HFF-Myc (cell line): ENCODE measurements around the gene LDLRAP1.

Source experiments
- DNase-seq: peaks from one replicate; pipeline ENCODE4 v3.0.0-alpha.2; 2011; ENCODE audit warnings: low read depth; ENCODE audit errors: extremely low read depth
- H3K4me3 ChIP-seq: replicated peaks from 2 replicates; pipeline ENCODE4 v1.5.1; 2011; ENCODE audit warnings: low read depth, mild to moderate bottlenecking, control low read depth, low read length
- TF ChIP-seq, protein P1 (sequence below): IDR thresholded peaks from 2 replicates; pipeline ENCODE4 v1.5.1; 2012; ENCODE audit warnings: mild to moderate bottlenecking, low read depth, low read length, control low read depth; ENCODE audit errors: missing control alignments

The LDLRAP1 gene

DNA sequence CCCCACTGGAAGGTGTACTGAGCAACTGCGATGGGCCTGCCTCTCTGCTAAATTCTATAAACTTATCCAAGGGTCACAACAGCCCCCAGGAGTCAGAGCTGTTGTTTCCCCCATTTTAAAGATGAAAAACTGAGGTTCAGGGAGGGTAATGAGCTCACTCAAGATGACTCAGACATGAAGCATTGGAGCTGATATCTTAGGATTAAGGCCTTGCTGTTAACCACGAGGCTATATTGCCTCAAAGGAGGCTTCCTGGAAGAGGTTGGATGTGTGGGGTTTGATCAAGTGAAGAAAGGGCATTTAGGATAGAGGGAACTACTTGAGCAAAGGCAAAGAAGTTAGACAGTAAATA, 6.7 kb downstream of the LDLRAP1 start:
- no peak overlapping the region for H3K4me3 ChIP-seq
- DNase-seq, result no peak
- TF ChIP-seq, protein P1, sequence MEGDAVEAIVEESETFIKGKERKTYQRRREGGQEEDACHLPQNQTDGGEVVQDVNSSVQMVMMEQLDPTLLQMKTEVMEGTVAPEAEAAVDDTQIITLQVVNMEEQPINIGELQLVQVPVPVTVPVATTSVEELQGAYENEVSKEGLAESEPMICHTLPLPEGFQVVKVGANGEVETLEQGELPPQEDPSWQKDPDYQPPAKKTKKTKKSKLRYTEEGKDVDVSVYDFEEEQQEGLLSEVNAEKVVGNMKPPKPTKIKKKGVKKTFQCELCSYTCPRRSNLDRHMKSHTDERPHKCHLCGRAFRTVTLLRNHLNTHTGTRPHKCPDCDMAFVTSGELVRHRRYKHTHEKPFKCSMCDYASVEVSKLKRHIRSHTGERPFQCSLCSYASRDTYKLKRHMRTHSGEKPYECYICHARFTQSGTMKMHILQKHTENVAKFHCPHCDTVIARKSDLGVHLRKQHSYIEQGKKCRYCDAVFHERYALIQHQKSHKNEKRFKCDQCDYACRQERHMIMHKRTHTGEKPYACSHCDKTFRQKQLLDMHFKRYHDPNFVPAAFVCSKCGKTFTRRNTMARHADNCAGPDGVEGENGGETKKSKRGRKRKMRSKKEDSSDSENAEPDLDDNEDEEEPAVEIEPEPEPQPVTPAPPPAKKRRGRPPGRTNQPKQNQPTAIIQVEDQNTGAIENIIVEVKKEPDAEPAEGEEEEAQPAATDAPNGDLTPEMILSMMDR, result no peak

DNA sequence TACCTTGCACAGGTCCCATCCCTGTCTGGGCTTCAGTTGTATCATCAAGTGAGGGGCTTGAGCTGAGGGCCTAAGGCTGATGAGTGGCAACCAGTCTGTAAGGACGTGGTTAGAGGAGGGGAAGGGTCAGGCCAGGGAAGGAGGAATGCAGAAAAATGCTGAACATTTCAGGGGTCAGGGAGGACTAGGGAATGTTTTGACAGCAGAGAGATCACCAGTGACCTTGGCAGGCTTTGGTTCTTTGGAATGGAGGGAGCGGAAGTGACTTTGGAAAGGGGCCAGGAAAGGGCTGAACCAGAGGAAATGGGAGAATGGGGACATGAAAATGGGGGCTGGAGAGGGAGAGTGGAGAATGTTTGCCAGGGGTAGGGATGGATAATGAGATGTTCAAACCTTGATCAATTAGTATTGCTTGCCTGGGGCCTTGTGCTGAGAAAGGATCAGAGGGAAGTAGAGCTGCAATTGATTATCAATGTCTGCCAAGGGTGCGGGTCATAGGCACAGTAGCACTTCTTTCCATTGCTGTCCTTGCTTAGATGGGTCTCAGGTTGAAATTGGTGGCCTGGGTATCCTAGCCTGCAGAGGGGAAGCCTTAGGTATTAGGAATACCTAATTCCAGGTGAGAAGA, 7.4 kb downstream of the LDLRAP1 start:
- TF ChIP-seq, protein P1, result no peak
- H3K4me3 ChIP-seq, result no peak overlapping the region
- DNase-seq, result no peak

DNA sequence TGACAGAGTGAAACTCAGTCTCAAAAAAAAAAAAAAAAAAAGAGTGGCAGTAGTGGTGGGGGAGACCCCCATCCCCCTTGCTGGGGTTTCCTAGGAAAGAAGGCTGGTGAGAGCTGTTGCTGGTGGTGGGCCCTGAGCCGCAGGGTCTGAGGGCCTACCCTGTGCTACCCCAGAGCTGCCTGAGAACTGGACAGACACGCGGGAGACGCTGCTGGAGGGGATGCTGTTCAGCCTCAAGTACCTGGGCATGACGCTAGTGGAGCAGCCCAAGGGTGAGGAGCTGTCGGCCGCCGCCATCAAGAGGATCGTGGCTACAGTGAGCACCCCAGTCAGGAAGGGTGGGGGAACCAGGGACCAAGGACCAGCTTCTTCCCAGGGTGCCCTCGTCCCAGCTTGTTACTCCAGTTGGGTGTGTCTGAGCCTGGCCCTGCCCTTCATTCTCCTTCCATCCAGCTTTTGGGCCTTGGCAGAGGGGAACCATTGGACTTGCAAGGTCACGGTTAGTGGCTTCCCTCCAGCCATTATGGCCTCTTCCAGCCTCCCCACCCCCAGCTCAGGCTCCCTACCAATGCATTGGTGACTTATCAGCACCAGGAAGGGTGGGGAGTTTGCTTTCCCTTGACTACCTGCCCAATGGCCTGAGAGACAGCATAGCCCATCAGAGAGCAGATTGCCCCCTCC, 10.5 kb downstream of the LDLRAP1 start:
- TF ChIP-seq, protein P1, result no peak
- DNase-seq, result no peak
- no peak overlapping the region for H3K4me3 ChIP-seq

DNA sequence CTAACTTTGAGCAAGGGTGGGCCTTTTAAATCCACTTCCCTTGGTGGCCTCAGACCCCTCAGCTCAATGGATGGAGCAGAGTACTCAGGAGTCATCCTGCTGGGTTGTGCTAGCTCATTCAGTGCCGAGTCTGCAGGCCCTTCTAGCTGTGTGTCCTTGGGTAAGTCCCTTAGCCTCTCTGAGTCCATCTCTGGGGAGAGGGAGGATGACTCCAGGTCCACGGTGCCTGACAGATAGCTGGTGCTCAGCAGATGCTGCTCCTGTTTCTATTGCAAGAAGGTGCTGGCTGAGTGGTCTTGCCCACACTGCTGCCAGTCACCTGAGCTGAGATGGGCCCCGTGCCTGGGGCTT, 11.0 kb downstream of the LDLRAP1 start:
- TF ChIP-seq, protein P1, result no peak
- H3K4me3 ChIP-seq, result no peak overlapping the region
- DNase-seq, result no peak

DNA sequence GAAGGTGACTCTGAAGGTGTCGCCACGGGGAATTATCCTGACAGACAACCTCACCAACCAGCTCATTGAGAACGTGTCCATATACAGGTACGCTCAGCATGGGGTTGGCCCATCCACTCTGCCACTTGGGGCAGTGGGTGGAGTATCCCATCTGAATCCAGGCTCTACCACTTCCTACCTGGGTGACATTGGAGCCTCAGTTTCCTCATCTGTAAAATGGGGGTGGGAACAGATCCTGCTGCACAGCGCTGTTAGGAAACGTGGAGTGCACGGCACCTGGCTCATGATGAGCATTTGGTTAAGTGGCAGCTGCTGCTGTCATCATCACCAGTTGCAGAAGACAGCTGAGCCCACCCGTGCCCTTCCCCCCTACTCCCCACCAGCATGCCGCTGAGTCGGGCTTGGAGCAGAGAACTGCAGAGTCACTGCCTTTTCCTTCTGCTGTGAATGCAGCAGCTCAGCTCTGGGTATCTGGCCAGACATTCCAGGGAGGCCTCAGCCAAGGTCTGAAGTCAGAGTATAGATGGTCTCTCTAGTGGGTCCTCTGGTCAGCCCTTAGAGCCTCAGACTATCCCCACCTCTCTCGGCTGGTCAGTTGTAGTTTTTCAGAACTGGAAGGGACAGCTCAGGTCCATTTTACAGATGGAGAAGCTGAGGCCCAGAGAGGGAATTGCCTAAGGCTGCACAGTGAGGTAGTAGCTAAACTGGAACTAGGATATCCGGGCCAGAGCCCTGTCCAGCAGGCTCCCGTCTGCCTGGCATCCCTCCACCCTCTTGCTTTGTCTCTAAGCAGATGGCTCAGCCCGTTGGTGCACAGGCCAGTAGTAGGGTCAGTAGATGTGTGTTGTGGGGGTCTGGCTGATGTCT, 11.7 kb downstream of the LDLRAP1 start:
- TF ChIP-seq, protein P1, result no peak
- no peak for DNase-seq

DNA sequence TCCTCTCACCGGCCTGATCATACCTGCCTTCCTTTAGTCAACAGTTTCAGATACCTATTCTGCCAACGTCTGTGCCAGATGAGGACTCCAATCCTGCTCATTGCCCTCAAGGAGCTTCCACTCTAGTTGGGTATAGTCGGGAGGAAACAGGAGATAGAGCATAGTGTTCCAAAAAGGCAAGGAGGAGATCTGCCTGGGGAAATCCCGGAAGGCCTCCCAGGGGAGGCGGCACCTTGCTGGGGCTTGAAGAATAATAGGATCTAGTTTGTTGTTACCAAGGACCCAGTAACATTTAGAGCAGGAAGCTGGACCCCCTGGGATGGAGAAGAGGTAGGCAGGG, 12.3 kb downstream of the LDLRAP1 start:
- no peak overlapping the region for H3K4me3 ChIP-seq
- no peak for DNase-seq
- TF ChIP-seq, protein P1, result no peak

More for the DNA sequence above, 11.7 kb downstream of the LDLRAP1 start:
- H3K4me3 ChIP-seq, result no peak overlapping the region
